ENCODE measurements around the gene ADIPOR1.
"Not testable (repeated sequence)": the region's sequence is repeated elsewhere in the genome, so short reads cannot be mapped to it uniquely, and the experiment has no call there.

The ADIPOR1 gene

GRCh38 chr1:202941372-202941771, 16.7 kb downstream of the ADIPOR1 start:
- Histone ChIP-seq H3K27ac (no peak overlapping the region), H3K36me3 (ENCODE audit: insufficient read depth, low read length) (peaks cover 60% of the 10 kb centered on the region), H3K9me3 (ENCODE audit: low read depth, low read length) (no peaks in the 10 kb centered on the region), H3K4me3 (no peak overlapping the region), H3K9ac (ENCODE audit: insufficient read length) (no peak overlapping the region)
- no peak for DNase-seq (ENCODE audit: low read depth, low spot score)
- TF ChIP-seq POLR2AphosphoS5 (IDR thresholded peaks at IDR 0.05; ENCODE audit: borderline replicate concordance, low read depth, low read length) (no peak), FOXP2 (optimal IDR thresholded peaks at IDR 0.05; ENCODE audit: control extremely low read depth, extremely low read length, insufficient read depth) (no peak), EZH2 (IDR thresholded peaks at IDR 0.05) (no peak)

- Histone ChIP-seq H3K9ac (ENCODE audit: insufficient read length) (no peak overlapping the region), H3K36me3 (ENCODE audit: insufficient read depth, low read length) (peaks cover 52% of the 10 kb centered on the region), H3K9me3 (ENCODE audit: low read depth, low read length) (no peaks in the 10 kb centered on the region), H3K4me3 (no peak overlapping the region), H3K27ac (no peak overlapping the region)
- DNase-seq (ENCODE audit: low read depth, low spot score) = no peak
- no peak for TF ChIP-seq FOXP2 (optimal IDR thresholded peaks at IDR 0.05; ENCODE audit: control extremely low read depth, extremely low read length, insufficient read depth)
- TF ChIP-seq EZH2 (IDR thresholded peaks at IDR 0.05) = no peak
- no peak for TF ChIP-seq POLR2AphosphoS5 (IDR thresholded peaks at IDR 0.05; ENCODE audit: borderline replicate concordance, low read depth, low read length)
Observed at GRCh38 chr1:202940561-202940960, 17.6 kb downstream of the ADIPOR1 start.

DNA sequence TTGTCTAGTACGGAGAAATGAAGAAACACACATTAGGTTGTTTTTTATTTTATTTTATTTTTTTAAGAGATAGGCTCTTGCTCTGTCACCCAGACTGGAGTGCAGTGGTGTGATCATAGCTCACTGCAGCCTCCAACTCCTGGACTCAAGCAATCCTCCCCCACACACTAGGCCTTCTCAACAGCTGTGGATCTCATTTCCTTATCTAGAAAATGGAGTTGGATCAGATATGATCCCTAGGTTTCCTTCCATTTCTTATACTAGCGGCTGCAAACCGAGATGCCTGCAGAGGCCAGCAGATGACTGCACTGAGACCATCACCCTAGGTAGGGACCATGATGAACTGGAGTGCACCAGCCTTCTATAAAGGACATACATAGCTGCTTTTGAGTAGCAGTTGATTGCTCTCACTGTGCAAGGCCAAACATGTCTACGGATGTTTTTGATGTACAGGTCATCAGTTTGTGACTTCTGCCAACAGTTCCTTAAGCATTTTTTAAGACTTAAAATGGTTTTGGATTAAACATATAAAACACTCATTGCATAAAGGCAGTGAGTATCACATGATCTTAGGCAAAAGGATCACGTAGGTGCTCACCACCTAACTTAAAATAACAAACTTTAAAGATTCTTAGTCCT, 19.7 kb downstream of the ADIPOR1 start:
- DNase-seq (ENCODE audit: low read depth, low spot score) = no peak
- Histone ChIP-seq H3K4me3 (no peak overlapping the region), H3K36me3 (ENCODE audit: insufficient read depth, low read length) (peaks cover 30% of the 10 kb centered on the region), H3K27ac (no peak overlapping the region), H3K9me3 (ENCODE audit: low read depth, low read length) (no peaks in the 10 kb centered on the region), H3K9ac (ENCODE audit: insufficient read length) (no peak overlapping the region)
- TF ChIP-seq POLR2AphosphoS5 (IDR thresholded peaks at IDR 0.05; ENCODE audit: borderline replicate concordance, low read depth, low read length) (no peak), EZH2 (IDR thresholded peaks at IDR 0.05) (no peak), FOXP2 (optimal IDR thresholded peaks at IDR 0.05; ENCODE audit: control extremely low read depth, extremely low read length, insufficient read depth) (no peak)

GRCh38 chr1:202936409-202936808, 21.7 kb downstream of the ADIPOR1 start:
- H3K9me3 ChIP-seq (ENCODE audit: low read depth, low read length); H3K27ac ChIP-seq; H3K4me3 ChIP-seq; H3K9ac ChIP-seq (ENCODE audit: insufficient read length); DNase-seq (ENCODE audit: low read depth, low spot score): not testable (repeated sequence)
- H3K36me3 ChIP-seq (ENCODE audit: insufficient read depth, low read length) = peaks cover 13% of the 10 kb centered on the region

DNA sequence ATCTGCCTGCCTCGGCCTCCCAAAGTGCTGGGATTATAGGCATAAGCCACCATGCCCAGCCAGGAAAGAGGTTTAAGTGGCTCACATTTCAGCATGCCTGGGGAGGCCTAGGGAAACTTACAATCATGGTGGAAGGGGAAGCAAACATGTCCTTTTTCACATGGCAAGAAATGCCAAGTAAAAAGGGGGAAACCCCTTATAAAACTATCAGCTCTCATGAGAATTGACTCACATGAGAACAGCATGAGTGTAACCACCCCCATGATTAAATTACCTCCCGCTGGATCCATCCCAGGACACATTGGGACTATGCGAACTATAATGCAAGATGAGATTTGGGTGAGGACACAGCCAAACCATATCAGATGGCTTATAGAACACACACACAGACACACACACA, 22.3 kb downstream of the ADIPOR1 start:
- Histone ChIP-seq H3K4me3 (no peak overlapping the region), H3K36me3 (ENCODE audit: insufficient read depth, low read length) (peaks cover 7% of the 10 kb centered on the region), H3K9me3 (ENCODE audit: low read depth, low read length) (no peaks in the 10 kb centered on the region), H3K27ac (no peak overlapping the region), H3K9ac (ENCODE audit: insufficient read length) (no peak overlapping the region)
- TF ChIP-seq EZH2 (IDR thresholded peaks at IDR 0.05) (no peak), FOXP2 (optimal IDR thresholded peaks at IDR 0.05; ENCODE audit: control extremely low read depth, extremely low read length, insufficient read depth) (no peak), POLR2AphosphoS5 (IDR thresholded peaks at IDR 0.05; ENCODE audit: borderline replicate concordance, low read depth, low read length) (no peak)
- no peak for DNase-seq (ENCODE audit: low read depth, low spot score)

- H3K4me3 ChIP-seq = no peak overlapping the region
- DNase-seq (ENCODE audit: low read depth, low spot score) = no peak
Observed at GRCh38 chr1:202934755-202935154, 23.4 kb downstream of the ADIPOR1 start.

DNA sequence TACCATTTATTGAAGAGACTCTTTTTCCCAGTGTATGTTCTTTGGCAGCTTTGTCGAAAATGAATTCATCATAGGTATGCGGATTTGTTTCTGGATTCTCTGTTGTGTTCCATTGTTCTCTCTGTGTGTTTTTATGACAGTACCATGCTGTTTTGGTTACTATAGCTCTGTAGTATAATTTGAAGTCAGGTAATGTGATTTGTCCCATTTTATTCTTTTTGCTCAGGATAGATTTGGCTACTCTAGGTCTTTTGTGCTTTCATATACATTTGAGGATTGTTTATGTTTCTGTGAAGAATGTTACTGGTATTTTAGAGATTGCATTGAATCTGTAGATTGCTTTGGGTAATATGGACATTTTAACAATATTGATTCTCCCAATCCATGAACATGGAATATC, 25.6 kb downstream of the ADIPOR1 start:
- H3K27ac ChIP-seq = no peak overlapping the region
- TF ChIP-seq POLR2AphosphoS5 (IDR thresholded peaks at IDR 0.05; ENCODE audit: borderline replicate concordance, low read depth, low read length) (no peak), EZH2 (IDR thresholded peaks at IDR 0.05) (no peak), FOXP2 (optimal IDR thresholded peaks at IDR 0.05; ENCODE audit: control extremely low read depth, extremely low read length, insufficient read depth) (no peak)

More at GRCh38 chr1:202934755-202935154, 23.4 kb downstream of the ADIPOR1 start:
- Histone ChIP-seq H3K9me3 (ENCODE audit: low read depth, low read length) (no peaks in the 10 kb centered on the region), H3K36me3 (ENCODE audit: insufficient read depth, low read length) (no peaks in the 10 kb centered on the region), H3K27ac (no peak overlapping the region), H3K9ac (ENCODE audit: insufficient read length) (no peak overlapping the region)
- TF ChIP-seq POLR2AphosphoS5 (IDR thresholded peaks at IDR 0.05; ENCODE audit: borderline replicate concordance, low read depth, low read length) = no peak
- TF ChIP-seq FOXP2 (optimal IDR thresholded peaks at IDR 0.05; ENCODE audit: control extremely low read depth, extremely low read length, insufficient read depth) = no peak
- TF ChIP-seq EZH2 (IDR thresholded peaks at IDR 0.05) = no peak

GRCh38 chr1:202926581-202927491, 31.3 kb downstream of the ADIPOR1 start, which contains the start of gene KLHL12:
Gene KLHL12 (minus strand): TSS chr1:202927234. CDS start chr1:202925162, 2,072 bp downstream.
- TF ChIP-seq POLR2AphosphoS5 (IDR thresholded peaks at IDR 0.05; ENCODE audit: borderline replicate concordance, low read depth, low read length) (peak; percentile 97), FOXP2 (optimal IDR thresholded peaks at IDR 0.05; ENCODE audit: control extremely low read depth, extremely low read length, insufficient read depth) (no peak), EZH2 (IDR thresholded peaks at IDR 0.05) (no peak)

More for the DNA sequence above, 25.6 kb downstream of the ADIPOR1 start:
- Histone ChIP-seq H3K36me3 (ENCODE audit: insufficient read depth, low read length) (no peaks in the 10 kb centered on the region), H3K4me3 (no peak overlapping the region), H3K9ac (ENCODE audit: insufficient read length) (no peak overlapping the region), H3K9me3 (ENCODE audit: low read depth, low read length) (no peaks in the 10 kb centered on the region)
- DNase-seq (ENCODE audit: low read depth, low spot score) = no peak

More at GRCh38 chr1:202926581-202927491, 31.3 kb downstream of the ADIPOR1 start, which contains the start of gene KLHL12:
- H3K9ac ChIP-seq (ENCODE audit: insufficient read length) = peak within 1 kb of the TSS; percentile 70
- H3K9me3 ChIP-seq (ENCODE audit: low read depth, low read length) = no peaks in the 10 kb centered on the region
- peak within 1 kb of the TSS; percentile 64; the same call in 1 of the 2 replicates for H3K27ac ChIP-seq
- peak within 1 kb of the TSS; percentile 90 for H3K4me3 ChIP-seq
- peaks cover 19% of the 10 kb centered on the region for H3K36me3 ChIP-seq (ENCODE audit: insufficient read depth, low read length)
- peak; percentile 66 for DNase-seq (ENCODE audit: low read depth, low spot score)

Data from SK-N-MC (cell line).